ENCODE data around the gene NMBR.

- TF ChIP-seq CTCF (IDR thresholded peaks at IDR 0.05) (no peak), POLR2AphosphoS5 (IDR thresholded peaks at IDR 0.05; ENCODE audit: low read depth, low read length) (no peak)
Measured at GRCh38 chr6:142154336-142154735, 7.4 kb upstream of the NMBR start.

All from Panc1 (cell line).